Hematopoietic multipotent progenitor cell treated with erythropoietin and hydrocortisone succinate and interleukin-3 and kit ligand, for 6 days (in vitro differentiated cells): ENCODE results near the gene TOB1.

ENCODE experiments used
- DNase-seq: peaks from one replicate; pipeline ENCODE4 v3.0.0-alpha.2; 2015

Gene TOB1, protein sequence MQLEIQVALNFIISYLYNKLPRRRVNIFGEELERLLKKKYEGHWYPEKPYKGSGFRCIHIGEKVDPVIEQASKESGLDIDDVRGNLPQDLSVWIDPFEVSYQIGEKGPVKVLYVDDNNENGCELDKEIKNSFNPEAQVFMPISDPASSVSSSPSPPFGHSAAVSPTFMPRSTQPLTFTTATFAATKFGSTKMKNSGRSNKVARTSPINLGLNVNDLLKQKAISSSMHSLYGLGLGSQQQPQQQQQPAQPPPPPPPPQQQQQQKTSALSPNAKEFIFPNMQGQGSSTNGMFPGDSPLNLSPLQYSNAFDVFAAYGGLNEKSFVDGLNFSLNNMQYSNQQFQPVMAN

DNA sequence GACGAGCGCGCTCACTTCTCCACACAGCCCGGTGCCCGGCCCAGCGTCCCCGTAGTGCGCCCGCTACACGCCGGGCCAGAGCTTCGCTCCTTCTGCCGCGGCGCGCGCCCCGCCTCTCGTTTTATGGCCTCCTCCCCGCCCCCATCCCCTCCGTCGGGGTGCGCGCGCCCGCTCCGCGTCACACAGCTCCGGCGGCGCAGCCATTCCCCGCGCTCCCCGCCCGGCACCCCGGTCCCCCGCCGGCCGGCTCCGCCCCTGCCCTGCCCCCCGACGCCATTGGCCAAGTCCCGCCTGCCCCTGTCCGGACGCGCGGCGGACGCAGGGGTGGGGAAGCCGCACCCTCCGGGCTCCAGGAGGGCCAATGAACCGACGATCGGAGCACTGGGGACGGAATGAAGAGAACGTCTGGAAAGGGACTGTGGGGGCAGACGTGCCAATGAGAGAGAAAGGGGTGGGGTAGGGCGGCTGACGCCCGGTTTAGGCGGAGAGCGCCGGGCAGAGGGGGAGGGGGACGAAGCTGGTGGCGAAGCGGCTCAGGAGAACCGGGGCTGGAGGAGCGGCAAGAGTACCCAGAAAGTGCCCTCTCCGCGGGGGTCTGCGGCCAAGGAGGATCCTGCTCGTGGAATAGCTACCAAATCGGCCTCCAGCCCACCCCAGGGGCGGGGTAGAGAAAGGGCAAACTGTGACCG, at the start of gene TOB1:
Gene TOB1, minus strand, starts transcription at position 94 of the 689 bp plus-strand sequence. CDS start 2,337 bp downstream, outside the sequence.
- DNase-seq, result peak; percentile 99

DNA sequence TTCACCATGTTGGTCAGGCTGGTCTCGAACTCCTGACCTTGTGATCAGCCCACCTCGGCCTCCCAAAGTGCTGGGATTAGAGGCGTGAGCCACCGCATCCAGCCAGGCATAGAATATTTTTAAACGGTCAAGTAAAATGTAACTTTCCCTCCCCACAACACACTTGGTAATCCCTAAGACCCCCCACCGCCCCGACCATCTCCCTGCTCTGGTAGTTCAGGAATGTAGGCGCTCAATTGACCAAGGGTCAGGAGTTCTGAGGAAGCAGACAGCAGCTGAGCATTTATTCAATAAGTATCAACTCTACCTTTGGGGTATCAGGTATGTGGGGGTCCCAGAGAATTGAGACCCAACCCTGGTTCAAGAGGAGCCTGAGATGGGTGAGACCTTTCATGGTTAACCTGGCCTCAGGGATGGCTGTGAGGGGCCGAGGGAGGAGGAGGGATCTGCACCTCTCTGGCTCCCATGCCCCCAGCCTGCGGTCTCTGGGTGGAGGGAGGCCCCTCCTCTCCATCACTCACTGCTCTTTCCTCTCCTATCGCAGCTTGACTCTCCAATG, 48.4 kb upstream of the TOB1 start:
- DNase-seq, result no peak

DNA sequence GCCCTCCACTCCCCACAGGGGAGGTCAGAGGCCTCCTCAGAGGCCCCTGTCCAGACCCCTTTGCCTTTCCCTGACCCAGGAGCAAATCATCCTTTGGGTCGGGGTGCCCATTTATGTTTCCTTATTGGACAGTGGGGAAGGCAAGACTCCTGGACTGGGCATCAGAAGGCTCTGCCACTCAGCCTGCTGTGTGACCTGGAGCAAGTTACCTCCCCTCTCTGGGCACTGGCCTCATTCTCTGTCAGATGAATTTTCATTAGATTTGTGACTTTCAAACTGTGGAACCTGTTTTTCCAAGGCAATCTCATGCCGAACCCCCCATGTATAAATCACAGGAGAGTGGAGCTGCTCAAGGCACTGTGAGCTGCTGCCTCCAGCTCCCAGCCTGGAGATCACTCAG, 47.0 kb upstream of the TOB1 start:
- no peak for DNase-seq

DNA sequence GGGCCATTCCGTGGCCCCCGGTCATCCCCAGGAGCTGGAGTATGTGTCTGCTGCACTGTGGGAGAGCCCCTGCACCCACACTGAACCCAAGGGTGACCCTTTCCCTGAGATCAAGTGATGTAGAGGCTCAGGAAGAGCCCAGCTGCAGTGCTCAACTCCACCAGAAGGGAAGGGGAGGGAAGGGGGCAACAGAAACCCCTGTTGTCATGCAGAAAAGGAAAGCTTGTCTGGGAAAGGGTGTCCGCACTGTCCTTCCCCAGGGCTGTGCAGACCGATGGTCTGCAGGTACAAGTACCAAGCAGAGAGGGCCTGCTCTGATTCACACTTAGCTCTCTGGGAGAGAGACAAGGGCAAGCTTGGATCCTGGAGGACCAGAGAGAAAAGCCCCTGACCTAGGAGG, 45.7 kb upstream of the TOB1 start:
- no peak for DNase-seq

DNA sequence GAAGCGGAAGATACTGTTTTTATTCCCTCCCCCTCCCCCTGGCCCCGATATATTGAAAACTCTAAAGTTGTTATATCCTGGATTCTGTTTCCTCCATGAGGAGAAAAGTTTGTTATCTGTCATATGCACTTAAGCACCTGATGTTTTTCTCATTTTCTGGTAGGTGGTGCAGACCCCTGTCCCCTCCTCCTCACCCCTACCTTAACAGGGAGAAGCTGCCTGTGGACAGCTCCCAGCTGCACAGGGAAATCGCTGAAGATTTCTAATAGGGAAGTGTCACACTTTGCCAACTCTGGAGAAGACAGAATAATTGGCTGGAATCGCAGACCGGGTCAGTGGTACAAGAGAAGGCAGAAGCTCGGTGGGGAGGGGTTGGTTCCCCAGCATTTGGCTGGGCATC, 45.3 kb upstream of the TOB1 start:
- no peak for DNase-seq

DNA sequence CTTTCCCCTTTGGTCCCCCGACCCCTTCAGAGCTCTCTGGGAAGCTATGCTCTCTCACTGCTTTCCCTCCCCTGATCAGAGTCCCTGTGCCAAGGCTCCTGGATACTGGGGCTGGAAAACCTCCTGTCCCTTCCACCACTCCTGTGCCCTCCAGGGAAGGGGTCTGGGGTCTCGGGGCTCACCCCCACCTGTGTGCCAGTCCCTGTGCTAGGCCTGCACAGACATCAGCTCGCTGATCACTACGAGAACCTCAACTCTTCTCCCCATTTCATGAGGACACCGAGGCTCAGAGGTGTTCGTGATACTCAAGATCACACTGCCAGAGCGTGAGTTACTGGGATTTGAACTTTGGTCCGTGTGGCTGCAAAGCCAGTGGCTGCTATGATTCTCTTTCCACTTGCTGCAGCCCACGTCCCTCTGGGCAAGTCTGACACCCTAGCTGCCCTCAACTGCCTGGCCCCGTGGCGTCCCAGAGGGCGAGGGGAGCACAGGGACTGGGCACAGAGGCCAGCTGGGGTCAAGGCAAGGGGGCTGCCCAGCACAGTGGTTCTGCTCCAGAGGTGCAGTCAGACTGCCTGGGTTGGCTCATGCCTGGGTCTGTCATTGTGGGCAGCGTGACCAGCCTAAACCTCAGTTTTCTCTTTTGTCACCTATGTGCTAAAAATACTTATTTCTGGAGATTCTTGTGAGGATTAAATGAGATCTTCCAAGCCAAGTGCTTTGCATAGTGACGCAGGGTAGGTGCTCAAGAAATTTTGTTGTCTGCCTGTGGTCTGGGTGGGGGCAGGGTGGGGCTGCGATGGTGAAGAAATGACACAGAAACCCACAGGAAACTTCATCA, 43.8 kb upstream of the TOB1 start:
- DNase-seq, result peak; percentile 70

DNA sequence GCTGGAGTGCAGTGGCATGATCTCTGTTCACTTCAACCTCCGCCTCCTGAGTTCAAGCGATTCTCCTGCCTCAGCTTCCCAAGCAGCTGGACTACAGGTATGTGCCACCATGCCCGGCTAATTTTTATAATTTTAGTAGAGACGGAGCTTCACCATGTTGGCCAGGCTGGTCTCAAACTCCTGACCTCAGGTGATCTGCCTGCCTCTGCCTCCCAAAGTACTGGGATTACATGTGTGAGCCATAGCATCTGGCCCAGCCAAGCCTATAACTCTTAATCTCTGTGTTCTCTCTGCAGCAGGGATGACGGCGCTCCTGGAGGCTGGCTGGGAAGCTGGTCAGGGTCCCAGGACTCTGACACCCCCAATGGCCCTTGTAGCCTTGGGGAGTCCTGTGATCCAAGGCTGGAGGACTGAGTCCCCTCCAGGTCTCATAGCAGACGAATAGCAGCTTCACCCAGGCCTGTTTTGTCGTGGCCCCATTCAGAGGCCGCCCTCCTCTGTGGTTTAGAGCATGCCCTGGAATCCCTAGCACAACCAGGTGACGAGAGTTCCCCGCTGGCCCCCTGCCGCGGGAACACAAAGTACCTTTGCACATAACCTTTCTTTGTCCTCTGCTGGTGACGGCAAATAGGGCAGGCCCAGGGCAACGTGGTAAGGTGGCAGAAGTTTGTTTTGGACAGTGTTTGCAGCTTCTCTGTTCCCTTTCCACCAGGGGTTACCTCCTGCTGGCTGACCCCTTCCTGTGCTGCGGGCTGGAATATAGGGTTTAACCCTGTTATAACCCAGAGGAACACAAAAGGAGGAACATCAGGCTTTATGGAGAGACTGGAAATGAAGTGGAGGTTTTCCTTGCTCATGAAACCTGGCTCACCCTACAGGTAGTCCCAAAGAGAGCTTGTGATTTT, 43.0 kb upstream of the TOB1 start:
- DNase-seq, result no peak

DNA sequence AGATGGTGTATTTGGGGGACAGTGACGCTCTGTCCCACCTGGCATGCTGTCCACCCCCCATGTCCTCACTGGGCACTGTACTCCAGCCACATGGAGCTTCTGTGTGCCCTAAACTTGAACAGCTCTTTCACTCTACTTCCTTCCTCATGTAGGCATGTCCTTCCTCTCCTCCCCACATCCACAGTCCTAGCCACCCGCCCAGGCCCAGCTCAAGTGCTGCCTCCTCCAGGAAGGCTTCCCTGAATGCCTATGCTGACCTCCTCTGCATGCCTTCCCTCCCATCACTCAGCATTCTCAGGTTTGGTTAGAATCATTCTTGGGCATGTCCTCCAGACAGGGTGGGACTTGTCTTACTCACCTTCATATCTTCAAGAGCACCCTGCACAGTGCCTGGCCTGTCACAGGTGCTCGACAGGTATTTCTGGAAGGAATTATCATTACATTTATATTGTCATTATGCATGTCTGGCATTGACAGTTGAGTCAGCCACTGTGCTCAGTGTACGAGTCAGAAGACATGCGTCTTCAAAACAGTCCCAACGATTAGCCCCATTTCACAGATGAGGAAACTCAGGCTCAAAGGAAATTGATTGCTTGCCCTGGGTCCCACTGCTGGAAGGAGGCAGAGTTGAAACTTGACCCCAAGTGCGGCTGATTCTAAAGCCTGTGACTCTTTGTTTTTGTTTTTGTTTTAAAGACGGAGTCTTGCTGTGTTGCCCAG, 42.1 kb upstream of the TOB1 start:
- no peak for DNase-seq

DNA sequence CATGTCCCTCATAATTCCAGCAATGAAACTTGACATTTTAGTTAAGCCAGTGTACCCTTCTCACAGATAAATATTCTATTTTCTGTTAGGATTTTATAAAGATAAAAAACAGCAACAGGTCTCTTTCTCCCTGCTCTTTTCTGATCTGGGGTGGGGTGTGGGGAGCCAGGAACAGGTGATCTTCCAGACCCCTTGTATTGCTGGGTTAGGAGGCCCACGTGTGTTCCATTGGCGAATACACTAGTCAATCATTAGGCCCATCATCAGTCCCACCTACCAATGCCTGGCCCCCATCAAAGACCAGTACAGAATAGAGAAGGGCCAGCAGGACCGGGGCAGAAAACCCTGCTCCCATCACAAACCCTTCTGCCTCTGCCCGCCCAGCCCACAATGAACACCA, 40.3 kb upstream of the TOB1 start:
- no peak for DNase-seq

DNA sequence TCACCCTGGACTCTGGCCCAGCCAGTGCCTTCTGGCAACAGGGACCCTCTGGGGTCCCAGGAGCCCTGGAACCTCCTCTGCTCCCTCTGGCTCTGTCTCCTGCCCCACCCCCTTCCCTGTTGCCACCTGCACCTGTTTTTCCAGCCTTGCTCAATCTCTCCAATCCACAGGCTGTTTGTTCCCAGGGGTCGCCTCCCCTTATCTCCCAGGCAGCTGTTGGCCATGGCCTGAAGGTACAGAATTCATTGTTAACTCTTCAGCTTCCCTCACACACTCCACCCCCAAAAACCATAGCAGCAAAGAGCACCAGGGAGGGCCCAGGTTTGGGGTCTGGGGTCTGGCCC, 39.3 kb upstream of the TOB1 start:
- DNase-seq, result no peak

DNA sequence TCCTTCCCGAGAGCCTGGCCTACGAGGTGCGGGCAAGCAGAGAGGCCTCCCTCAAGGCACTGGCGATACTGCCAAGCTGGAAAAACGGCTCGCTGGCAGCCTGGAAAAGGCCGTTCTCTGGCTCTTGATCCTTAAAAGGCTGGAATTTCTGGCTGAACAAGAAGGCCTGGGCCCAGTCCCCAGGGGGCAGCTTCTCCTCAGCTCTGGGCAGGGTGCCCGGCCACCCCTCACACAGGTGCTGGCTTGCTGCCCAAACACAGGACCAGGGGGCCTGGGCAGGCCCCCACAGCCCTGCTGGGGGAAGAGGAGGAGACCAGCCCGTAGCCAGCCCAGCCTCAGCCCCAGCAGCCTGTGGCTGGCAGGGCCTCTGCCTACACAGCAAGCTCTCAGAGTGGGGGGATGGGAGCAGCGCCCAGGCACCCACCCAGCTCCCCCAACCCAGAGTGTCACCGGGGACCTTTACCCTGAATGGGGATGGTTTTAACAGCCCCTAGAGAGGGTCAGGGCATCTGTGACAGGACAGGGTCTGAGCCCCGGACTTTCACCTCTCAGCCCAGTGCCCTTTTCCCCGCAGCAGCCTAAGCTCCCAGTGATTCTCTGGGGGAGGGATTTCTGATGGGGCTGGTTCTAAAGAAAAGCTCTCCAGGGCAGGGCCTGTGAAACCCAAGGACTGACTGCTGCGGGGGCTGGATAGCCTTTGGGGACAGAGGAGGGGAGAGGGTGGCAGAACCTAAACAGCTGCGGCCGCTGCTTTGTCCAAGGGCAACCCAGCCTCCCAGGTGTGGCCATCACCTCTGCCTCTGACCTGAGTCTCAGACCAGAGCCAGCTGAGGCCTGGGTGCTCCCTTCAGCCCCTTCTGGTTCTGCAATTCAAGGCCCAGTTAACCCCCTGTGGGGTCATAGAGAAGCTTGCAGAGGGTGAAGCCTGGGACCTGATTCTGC, 38.6 kb upstream of the TOB1 start:
- no peak for DNase-seq

DNA sequence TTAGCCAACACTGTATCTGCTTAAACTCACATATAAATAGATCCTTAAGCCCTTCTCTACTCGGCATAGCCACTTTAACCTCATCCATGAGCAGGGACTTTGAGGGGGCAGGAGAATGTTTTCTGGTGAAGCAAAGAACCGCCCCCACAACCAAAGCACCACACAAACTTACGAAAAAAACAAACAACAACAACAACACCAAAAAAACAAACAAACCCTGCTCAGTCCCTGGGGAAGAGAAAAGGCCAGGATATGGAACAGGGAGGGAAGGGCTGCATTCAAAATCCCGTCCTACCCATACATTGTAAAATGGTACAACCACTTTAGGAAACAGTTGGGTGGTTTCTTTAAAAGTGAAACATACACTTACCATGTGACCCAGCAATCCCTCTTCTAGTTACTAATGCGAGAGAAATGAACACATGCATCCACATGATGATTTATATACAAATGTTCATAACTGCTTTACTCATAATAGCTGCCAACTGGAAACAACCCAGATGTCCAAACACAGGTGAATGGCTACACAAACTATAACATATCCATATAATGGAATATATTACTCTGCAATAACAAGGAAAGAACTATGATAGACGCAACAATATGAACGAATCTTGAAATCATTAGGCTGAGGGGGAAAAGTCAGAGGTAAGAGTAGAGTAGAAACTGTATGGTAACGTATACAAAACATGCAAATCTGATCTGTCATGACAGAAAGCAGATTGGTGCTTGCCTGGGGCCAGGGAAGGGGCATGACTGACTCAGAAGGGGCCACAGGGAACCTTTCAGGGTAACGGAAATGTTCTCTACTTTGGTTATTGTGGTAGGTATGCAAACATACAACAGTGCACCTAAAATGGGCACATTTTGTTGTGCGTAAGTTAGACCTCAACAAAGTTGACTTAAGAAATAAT, 37.7 kb upstream of the TOB1 start:
- DNase-seq, result no peak

DNA sequence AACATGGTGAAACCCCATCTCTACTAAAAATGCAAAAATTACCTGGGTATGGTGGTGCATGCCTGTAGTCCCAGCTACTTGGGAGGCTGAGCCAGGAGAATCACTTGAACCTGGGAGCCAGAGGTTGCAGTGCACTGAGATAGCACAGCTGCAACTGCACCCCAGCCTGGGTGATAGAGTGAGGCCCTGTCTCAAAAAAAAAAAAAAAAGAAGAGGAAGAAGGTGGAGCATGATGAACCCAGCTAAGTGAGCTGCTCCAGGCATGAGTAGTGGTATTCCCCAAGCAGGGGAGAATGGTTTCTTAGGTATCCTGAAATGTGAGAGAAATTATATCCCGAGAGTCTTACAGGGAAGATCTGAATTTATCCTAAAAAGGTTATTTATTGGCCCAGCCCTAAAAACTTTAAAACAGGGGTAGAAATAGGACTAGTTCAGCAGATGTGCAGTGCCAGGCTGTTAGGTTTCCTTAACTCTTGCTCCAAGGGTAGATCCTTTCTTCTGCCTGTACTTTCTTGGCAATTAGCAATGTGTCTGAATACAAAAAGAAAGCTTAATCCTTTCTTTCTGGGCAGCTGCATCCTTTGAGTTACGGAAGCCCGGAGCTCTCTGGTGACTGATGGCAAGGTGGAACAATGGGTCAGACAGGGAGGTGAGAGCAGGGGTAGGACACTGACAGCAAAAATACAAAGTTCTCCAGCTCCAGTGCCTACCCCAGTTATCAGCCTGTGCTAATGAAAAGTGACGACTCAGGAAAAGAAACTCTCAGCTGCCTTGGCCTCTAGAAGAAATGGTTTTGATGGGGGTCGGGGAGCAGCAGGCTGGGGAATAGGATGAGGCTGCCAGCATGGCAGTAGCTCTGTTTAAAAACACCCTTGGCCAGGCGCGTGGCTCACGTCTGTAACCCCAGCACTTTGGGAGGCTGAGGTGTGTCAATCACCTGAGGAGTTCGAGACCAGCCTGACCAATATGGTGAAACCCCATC, 36.5 kb upstream of the TOB1 start:
- DNase-seq, result no peak

DNA sequence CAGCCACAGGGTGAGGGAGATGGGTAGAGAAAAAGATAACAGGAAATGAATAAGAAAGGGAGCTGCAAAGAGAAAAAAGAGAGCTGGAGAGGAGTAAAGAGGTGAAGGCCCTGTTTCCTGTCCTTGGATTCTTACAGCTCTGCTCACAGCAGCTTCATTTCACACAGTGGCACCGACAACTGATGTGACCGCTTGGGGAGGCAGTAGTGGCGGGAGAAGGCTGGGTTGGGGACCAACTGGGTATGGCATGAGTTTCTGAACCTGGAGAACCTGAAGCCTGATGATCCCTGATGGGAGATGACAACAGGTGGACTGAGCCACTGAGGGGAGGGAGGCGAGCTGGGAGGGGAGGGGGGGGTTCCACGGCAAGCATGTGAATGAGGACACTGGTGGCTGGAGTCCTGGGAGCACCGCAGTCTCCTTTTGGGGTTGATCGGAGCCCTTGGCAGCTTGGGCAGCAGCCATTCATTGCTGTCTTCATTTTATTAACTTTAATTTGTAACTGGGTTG, 34.3 kb upstream of the TOB1 start:
- DNase-seq, result no peak

DNA sequence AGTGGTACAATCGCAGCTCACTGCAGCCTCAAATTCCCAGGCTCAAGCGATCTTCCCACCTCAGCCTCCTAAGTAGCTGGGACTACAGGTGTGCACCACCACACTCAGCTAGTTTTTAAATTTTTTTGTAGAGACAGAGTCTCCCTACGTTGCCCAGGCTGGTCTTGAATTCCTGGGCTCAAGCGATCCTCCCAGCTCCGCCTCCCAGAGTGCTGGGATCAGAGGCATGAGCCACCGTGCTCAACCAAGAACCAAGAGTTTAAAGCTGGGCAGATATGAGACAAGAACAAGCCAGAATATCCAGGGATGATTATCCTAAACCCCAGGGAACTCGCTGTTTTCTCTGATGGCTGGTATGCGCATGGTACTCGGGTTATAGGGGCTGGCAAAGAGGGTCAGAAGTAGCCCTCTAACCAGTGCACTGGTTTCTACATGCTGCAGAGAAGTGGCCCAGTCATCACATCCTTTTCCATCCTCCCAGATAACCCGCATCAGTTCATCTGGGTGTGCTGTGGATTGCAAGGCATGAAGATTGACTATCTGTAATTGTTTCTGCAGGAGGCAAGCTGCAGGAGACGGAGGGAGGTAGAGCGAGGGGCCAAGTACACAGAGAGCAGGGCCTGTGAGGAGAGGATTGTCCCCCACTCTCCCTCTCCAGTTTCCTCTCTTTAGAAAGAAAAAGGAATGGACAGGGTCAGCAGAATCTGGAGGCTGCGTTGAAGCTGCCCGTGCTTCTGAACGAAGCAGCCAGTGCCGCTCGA, 33.6 kb upstream of the TOB1 start:
- DNase-seq, result no peak

DNA sequence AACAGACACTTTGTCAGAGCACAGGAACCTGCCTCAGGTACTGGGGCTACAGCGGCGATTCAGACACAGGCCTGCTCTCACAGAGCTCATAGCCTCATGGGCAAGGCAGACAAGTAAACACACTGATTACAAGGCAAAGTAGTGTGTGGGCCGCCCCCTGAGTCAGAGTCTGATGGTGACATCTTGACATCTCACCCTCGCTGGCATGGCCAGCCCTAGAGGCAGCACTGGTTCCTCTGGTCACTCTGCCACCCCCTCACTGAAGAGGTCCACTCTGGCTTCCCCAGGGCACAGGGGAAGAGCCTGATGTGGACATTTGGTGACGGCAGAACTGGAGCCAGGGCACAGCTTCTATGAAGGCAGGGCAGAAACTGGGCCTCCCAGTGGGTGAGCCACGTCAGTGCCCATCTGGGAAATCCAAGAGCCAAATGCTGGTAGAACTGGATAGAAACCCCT, 32.9 kb upstream of the TOB1 start:
- no peak for DNase-seq
